Hepatocyte (in vitro differentiated cells): Measurements from ENCODE around the gene STXBP6. TPM values are rescaled to one million over a fixed set of nuclear protein-coding genes. Genes with fewer than 3 reads are reported as not detected.
A peak's percentile ranks its signal among the peaks of the same experiment; 100 is the strongest.

Source experiments
- DNase-seq: peaks from one replicate; pipeline ENCODE4 v3.0.0-alpha.2; 2016; ENCODE audit warnings: low spot score
- H2AFZ ChIP-seq: fragments of 200-600 bp; sonication (generic); 2 replicates; pipeline ENCODE4 v1.6.0; 2016; ENCODE audit warnings: antibody characterized with exemption, mild to moderate bottlenecking
- H3K27ac ChIP-seq: fragments of 200-600 bp; sonication (generic); 2 replicates; pipeline ENCODE4 v1.5.1; 2016; ENCODE audit warnings: mild to moderate bottlenecking
- H3K27me3 ChIP-seq: fragments of 200-600 bp; sonication (generic); 2 replicates; pipeline ENCODE4 v1.6.1; 2016
- H3K36me3 ChIP-seq: fragments of 200-600 bp; sonication (generic); replicated peaks from 2 replicates; pipeline ENCODE4 v1.5.1; 2016; ENCODE audit warnings: low read depth; ENCODE audit not compliant: insufficient read depth
- H3K4me1 ChIP-seq: fragments of 200-600 bp; sonication (generic); 2 replicates; pipeline ENCODE4 v1.5.1; 2016; ENCODE audit warnings: mild to moderate bottlenecking, moderate library complexity; ENCODE audit not compliant: insufficient read depth
- H3K4me2 ChIP-seq: fragments of 200-600 bp; sonication (generic); 2 replicates; pipeline ENCODE4 v1.6.0; 2016
- H3K4me3 ChIP-seq: fragments of 200-600 bp; sonication (generic); 2 replicates; pipeline ENCODE4 v1.5.1; 2016; ENCODE audit warnings: mild to moderate bottlenecking
- H3K79me2 ChIP-seq: fragments of 200-600 bp; sonication (generic); 2 replicates; pipeline ENCODE4 v1.6.0; 2017; ENCODE audit warnings: mild to moderate bottlenecking
- H3K9me2 ChIP-seq: fragments of 200-600 bp; sonication (generic); replicated peaks from 2 replicates; pipeline ENCODE4 v1.6.0; 2017; ENCODE audit warnings: mild to moderate bottlenecking; ENCODE audit not compliant: insufficient read depth
- H3K9me3 ChIP-seq: fragments of 200-600 bp; sonication (generic); 2 replicates; pipeline ENCODE4 v1.5.1; 2016; ENCODE audit warnings: low read depth, mild to moderate bottlenecking
- H4K20me1 ChIP-seq: fragments of 200-600 bp; sonication (generic); 2 replicates; pipeline ENCODE4 v1.6.0; 2016; ENCODE audit warnings: mild to moderate bottlenecking; ENCODE audit not compliant: insufficient read depth, poor library complexity, severe bottlenecking
- CTCF ChIP-seq: fragments of 200-600 bp; sonication (generic); IDR thresholded peaks from 2 replicates; pipeline ENCODE4 v1.5.1; 2016; ENCODE audit warnings: antibody characterized with exemption, mild to moderate bottlenecking; ENCODE audit not compliant: poor library complexity
- EZH2 ChIP-seq: fragments of 200-600 bp; sonication (generic); IDR thresholded peaks from 2 replicates; pipeline ENCODE4 v1.6.1; 2016; ENCODE audit warnings: antibody characterized with exemption, mild to moderate bottlenecking, borderline replicate concordance
- EZH2phosphoT487 ChIP-seq: fragments of 200-600 bp; sonication (generic); IDR thresholded peaks from one replicate; pipeline ENCODE4 v1.6.1; 2018; ENCODE audit warnings: antibody characterized with exemption, mild to moderate bottlenecking, low read depth, moderate library complexity; ENCODE audit not compliant: unreplicated experiment, severe bottlenecking
- whole genome bisulfite sequencing: methylation state at CpG from one replicate; pipeline ENCODE4 v1.1.6; 2016; ENCODE audit warnings: low lambda C conversion rate; ENCODE audit errors: missing lambda C conversion rate; 5-methylcytosine and 5-hydroxymethylcytosine counted together
- polyA plus RNA-seq: library from polyadenylated mRNA; unstranded; fragments of >200 nt; fragmentation: Nextera tagmentation; extraction: Ambion mirVana; gene quantifications from 2 replicates; pipeline ENCODE4 v1.2.1, GENCODE V29; 2016
- total RNA-seq: library from RNA; depleted of rRNA; stranded (reverse); fragments of >200 nt; gene quantifications from 2 replicates; pipeline ENCODE4 v1.2.3, GENCODE V29; 2014

STXBP6 gene
- total and polyA plus RNA-seq, 2 experiments from 2014 or later: 34.1 to 44.9 TPM

- WGBS: 57% methylated on average over 4 of the region's 4 CpGs
- H3K27ac ChIP-seq: peak overlapping the region; percentile 18
- H3K4me1 ChIP-seq: peaks cover 16% of the 10 kb centered on the region
- H3K4me2 ChIP-seq: no peak overlapping the region
- no peaks in the 10 kb centered on the region for H3K27me3 ChIP-seq
- peaks cover 80% of the 10 kb centered on the region for H3K79me2 ChIP-seq
- TF ChIP-seq EZH2phosphoT487 (no peak), CTCF (no peak), EZH2 (no peak)
- no peaks in the 10 kb centered on the region for H4K20me1 ChIP-seq
- H3K4me3 ChIP-seq: no peak overlapping the region
- no peaks in the 10 kb centered on the region for H3K9me2 ChIP-seq
- DNase-seq: peak; percentile 28
- no peaks in the 10 kb centered on the region for H3K36me3 ChIP-seq
- H3K9me3 ChIP-seq: no peaks in the 10 kb centered on the region
- H2AFZ ChIP-seq: no peak overlapping the region
Measured at GRCh38 chr14:25041484-25041883, 8.5 kb downstream of the STXBP6 start.

- Histone ChIP-seq H4K20me1 (no peaks in the 10 kb centered on the region), H3K9me3 (no peaks in the 10 kb centered on the region), H2AFZ (no peak overlapping the region), H3K27ac (no peak overlapping the region), H3K4me3 (no peak overlapping the region), H3K79me2 (peaks cover 83% of the 10 kb centered on the region), H3K9me2 (no peaks in the 10 kb centered on the region), H3K4me2 (no peak overlapping the region), H3K36me3 (no peaks in the 10 kb centered on the region), H3K4me1 (peaks cover 9% of the 10 kb centered on the region), H3K27me3 (no peaks in the 10 kb centered on the region)
- TF ChIP-seq EZH2 (no peak), CTCF (no peak), EZH2phosphoT487 (no peak)
- no peak for DNase-seq
- 96% methylated on average over 5 of the region's 5 CpGs for WGBS
Measured at GRCh38 chr14:25039933-25040332, 10.0 kb downstream of the STXBP6 start.

GRCh38 chr14:25038044-25038668 is 11.8 kb downstream of the STXBP6 start:
- TF ChIP-seq EZH2: no peak
- no peak for TF ChIP-seq CTCF
- TF ChIP-seq EZH2phosphoT487: no peak
- WGBS: 71% methylated on average over 4 of the region's 4 CpGs
- Histone ChIP-seq H3K4me3 (no peak overlapping the region), H3K9me2 (no peaks in the 10 kb centered on the region), H3K79me2 (peaks cover 85% of the 10 kb centered on the region), H4K20me1 (no peaks in the 10 kb centered on the region), H3K4me1 (peaks cover 9% of the 10 kb centered on the region), H3K27ac (no peak overlapping the region), H3K9me3 (no peaks in the 10 kb centered on the region), H3K36me3 (no peaks in the 10 kb centered on the region), H3K4me2 (no peak overlapping the region), H2AFZ (no peak overlapping the region), H3K27me3 (no peaks in the 10 kb centered on the region)
- DNase-seq: no peak
